SU-DHL-6 (cell line): ENCODE data around the gene ZNF343.

Experiments used
- H2AFZ ChIP-seq: fragments of 200-600 bp; sonication (generic); 2 replicates; pipeline ENCODE4 v1.6.1; 2014; ENCODE audit warnings: low read depth, mild to moderate bottlenecking, moderate library complexity, mixed read lengths, antibody characterized with exemption, low read length; ENCODE audit not compliant: severe bottlenecking
- H3F3A ChIP-seq: fragments of 200-600 bp; shearing (Covaris generic); 2 replicates; pipeline ENCODE4 v1.6.0; 2016; ENCODE audit warnings: antibody characterized with exemption, mild to moderate bottlenecking; ENCODE audit not compliant: insufficient read depth
- H3K27ac ChIP-seq: fragments of 200-600 bp; sonication (generic); 2 replicates; pipeline ENCODE4 v1.5.1; 2016; ENCODE audit warnings: low read depth, mild to moderate bottlenecking, low read length, moderate library complexity, mixed read lengths
- H3K27me3 ChIP-seq: fragments of 200-600 bp; sonication (generic), shearing (Covaris generic); 2 replicates; pipeline ENCODE4 v1.6.0; 2014; ENCODE audit warnings: mild to moderate bottlenecking, low read length
- H3K36me3 ChIP-seq: fragments of 200-600 bp; sonication (generic); 2 replicates; pipeline ENCODE4 v1.6.1; 2014; ENCODE audit warnings: mild to moderate bottlenecking, low read length, mixed read lengths
- H3K4me2 ChIP-seq: fragments of 300-600, 200-600 bp; shearing (Covaris generic), sonication (generic); 2 replicates; pipeline ENCODE4 v1.6.0; 2014; ENCODE audit warnings: low read length, low read depth, mild to moderate bottlenecking; ENCODE audit not compliant: poor library complexity, severe bottlenecking
- H3K4me3 ChIP-seq: fragments of 200-600 bp; sonication (generic); 2 replicates; pipeline ENCODE4 v1.5.1; 2014; ENCODE audit warnings: antibody characterized with exemption, low read length, mild to moderate bottlenecking, mixed read lengths; ENCODE audit not compliant: insufficient read depth, poor library complexity, severe bottlenecking
- H3K79me2 ChIP-seq: fragments of 200-600 bp; sonication (generic); 2 replicates; pipeline ENCODE4 v1.6.1; 2014; ENCODE audit warnings: mild to moderate bottlenecking, low read length, moderate library complexity; ENCODE audit not compliant: insufficient read depth
- H3K9ac ChIP-seq: fragments of 200-600 bp; sonication (generic); 2 replicates; pipeline ENCODE4 v1.7.0; 2014; ENCODE audit warnings: mild to moderate bottlenecking, low read length
- H3K9me2 ChIP-seq: fragments of 200-600 bp; sonication (generic); replicated peaks from 2 replicates; pipeline ENCODE4 v1.6.1; 2014; ENCODE audit warnings: low read length; ENCODE audit not compliant: insufficient read depth
- H3K9me3 ChIP-seq: fragments of 200-600 bp; sonication (generic); 2 replicates; pipeline ENCODE4 v1.6.1; 2014; ENCODE audit warnings: low read length, mixed read lengths; ENCODE audit not compliant: insufficient read depth
- H4K20me1 ChIP-seq: fragments of 200-600 bp; sonication (generic); 2 replicates; pipeline ENCODE4 v1.6.1; 2014; ENCODE audit warnings: low read depth, mild to moderate bottlenecking, antibody characterized with exemption, low read length, moderate library complexity, mixed read lengths
- EZH2phosphoT487 ChIP-seq: fragments of 200-600 bp; sonication (generic), shearing (Covaris generic); conservative IDR thresholded peaks from 2 replicates; pipeline ENCODE4 v1.6.1; 2018; ENCODE audit warnings: mild to moderate bottlenecking, antibody characterized with exemption, low read length, moderate library complexity, mixed read lengths
- TF ChIP-seq, protein P1 (sequence below): fragments of 200-600 bp; sonication (generic); IDR thresholded peaks from one replicate; pipeline ENCODE4 v1.5.1; 2017; ENCODE audit warnings: antibody characterized with exemption, mild to moderate bottlenecking, low read length, moderate library complexity; ENCODE audit not compliant: insufficient read depth, poor library complexity, severe bottlenecking

ZNF343 gene

DNA sequence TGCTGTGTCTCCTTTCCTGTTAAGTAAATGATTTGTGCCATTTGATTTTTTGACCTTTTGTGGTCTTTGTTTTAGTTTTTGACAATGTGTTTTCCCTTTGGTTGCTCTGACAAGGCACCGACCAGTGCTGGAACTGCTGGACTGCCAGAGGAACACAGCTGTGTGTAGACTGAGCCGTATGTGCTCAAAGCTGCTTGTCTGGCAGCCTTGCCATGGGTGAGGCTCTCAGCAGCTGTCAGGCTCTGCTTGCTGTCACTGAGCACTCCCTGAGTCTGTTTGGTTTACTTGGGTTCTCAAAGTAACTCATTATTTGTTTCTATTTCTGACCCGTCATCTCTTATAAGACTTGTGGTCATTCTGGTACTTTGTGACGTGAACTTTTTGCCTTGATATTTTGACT is 23.1 kb downstream of the ZNF343 start:
- Histone ChIP-seq H3K27ac (no peak overlapping the region), H3K36me3 (peaks cover 12% of the 10 kb centered on the region; the same call in 1 of the 2 replicates), H3K4me2 (no peak overlapping the region), H3K4me3 (no peak overlapping the region), H3K27me3 (no peaks in the 10 kb centered on the region), H4K20me1 (no peaks in the 10 kb centered on the region), H3K9ac (no peak overlapping the region), H3K9me2 (no peaks in the 10 kb centered on the region), H3F3A (no peaks in the 10 kb centered on the region), H3K9me3 (no peaks in the 10 kb centered on the region), H3K79me2 (no peaks in the 10 kb centered on the region), H2AFZ (no peak overlapping the region)
- TF ChIP-seq, protein P1, sequence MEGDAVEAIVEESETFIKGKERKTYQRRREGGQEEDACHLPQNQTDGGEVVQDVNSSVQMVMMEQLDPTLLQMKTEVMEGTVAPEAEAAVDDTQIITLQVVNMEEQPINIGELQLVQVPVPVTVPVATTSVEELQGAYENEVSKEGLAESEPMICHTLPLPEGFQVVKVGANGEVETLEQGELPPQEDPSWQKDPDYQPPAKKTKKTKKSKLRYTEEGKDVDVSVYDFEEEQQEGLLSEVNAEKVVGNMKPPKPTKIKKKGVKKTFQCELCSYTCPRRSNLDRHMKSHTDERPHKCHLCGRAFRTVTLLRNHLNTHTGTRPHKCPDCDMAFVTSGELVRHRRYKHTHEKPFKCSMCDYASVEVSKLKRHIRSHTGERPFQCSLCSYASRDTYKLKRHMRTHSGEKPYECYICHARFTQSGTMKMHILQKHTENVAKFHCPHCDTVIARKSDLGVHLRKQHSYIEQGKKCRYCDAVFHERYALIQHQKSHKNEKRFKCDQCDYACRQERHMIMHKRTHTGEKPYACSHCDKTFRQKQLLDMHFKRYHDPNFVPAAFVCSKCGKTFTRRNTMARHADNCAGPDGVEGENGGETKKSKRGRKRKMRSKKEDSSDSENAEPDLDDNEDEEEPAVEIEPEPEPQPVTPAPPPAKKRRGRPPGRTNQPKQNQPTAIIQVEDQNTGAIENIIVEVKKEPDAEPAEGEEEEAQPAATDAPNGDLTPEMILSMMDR = no peak
- no peak for TF ChIP-seq EZH2phosphoT487

DNA sequence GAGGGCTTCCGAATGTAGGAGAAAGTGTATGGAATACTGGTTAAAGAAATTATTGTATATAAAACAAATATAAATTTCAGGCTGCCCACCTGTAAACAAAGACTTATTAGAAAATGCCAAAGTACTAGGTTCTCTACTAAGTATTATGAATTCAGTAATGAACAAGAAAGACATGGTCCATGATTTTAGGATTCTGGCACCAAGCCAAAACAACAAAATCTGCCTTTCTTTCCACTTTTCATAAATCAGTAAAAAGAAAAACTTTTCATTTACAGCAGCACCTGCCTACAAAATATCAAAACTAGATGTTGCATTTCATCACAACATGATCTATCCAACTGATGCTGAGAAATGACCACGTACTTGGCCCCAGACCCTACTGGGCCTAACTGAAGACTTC is 23.6 kb downstream of the ZNF343 start:
- Histone ChIP-seq H3K36me3 (peaks cover 12% of the 10 kb centered on the region; the same call in 1 of the 2 replicates), H3F3A (no peaks in the 10 kb centered on the region), H2AFZ (no peak overlapping the region)

DNA sequence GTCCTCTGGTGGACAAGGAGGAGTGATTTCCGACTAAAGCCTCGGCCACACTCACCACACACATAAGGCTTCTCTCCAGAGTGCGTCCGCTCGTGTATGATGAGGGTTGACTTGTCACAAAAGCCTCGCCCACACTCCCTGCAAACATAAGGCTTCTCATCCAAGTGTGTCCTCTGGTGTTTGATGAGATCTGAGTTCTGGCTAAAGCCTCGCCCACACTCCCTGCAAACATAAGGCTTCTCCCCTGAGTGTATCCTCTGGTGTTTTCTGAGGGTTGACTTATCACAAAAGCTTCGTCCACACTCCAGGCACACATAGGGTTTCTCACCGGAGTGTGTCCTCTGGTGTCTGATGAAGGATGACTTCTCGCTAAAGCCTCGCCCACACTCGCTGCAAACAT is 25.2 kb downstream of the ZNF343 start:
- Histone ChIP-seq H3K4me2 (no peak overlapping the region), H3K36me3 (peaks cover 12% of the 10 kb centered on the region; the same call in 1 of the 2 replicates), H3K27me3 (no peaks in the 10 kb centered on the region), H3K27ac (no peak overlapping the region), H3K9ac (no peak overlapping the region), H2AFZ (no peak overlapping the region), H3F3A (no peaks in the 10 kb centered on the region), H3K9me2 (no peaks in the 10 kb centered on the region), H3K79me2 (no peaks in the 10 kb centered on the region), H3K4me3 (no peak overlapping the region), H3K9me3 (no peaks in the 10 kb centered on the region), H4K20me1 (no peaks in the 10 kb centered on the region)
- TF ChIP-seq EZH2phosphoT487 = no peak
- TF ChIP-seq, protein P1 = no peak

More for the DNA sequence above, 23.6 kb downstream of the ZNF343 start:
- Histone ChIP-seq H3K27ac (no peak overlapping the region), H3K79me2 (no peaks in the 10 kb centered on the region), H4K20me1 (no peaks in the 10 kb centered on the region), H3K27me3 (no peaks in the 10 kb centered on the region), H3K9ac (no peak overlapping the region), H3K4me2 (no peak overlapping the region), H3K9me3 (no peaks in the 10 kb centered on the region), H3K4me3 (no peak overlapping the region), H3K9me2 (no peaks in the 10 kb centered on the region)
- TF ChIP-seq EZH2phosphoT487 = no peak
- TF ChIP-seq, protein P1 = no peak

DNA sequence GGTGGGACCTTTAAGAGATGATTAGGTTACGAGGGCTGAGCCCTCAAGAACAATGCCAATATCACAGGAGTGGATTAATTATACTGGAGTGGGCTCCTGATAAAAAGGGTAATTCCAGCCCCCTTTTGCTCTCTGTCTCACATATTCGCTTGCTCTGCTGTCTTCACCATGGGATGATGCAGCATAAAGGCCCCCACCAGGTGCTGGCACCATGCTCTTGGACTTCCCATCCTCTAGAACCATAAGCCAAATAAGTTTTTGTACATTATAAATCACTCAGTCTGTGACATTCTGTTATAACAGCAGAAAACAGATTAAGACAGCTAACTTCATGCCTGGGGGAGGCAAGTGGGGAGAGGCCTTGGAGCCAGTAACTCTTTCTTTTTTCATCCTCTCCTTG is 28.3 kb downstream of the ZNF343 start:
- TF ChIP-seq EZH2phosphoT487 = no peak
- TF ChIP-seq, protein P1 = no peak
- Histone ChIP-seq H3K36me3 (no peaks in the 10 kb centered on the region; the same call in 1 of the 2 replicates), H2AFZ (no peak overlapping the region), H3K4me3 (no peak overlapping the region), H3K27me3 (no peaks in the 10 kb centered on the region), H3K79me2 (no peaks in the 10 kb centered on the region), H4K20me1 (no peaks in the 10 kb centered on the region), H3K4me2 (no peak overlapping the region), H3K9me2 (no peaks in the 10 kb centered on the region), H3K9ac (no peak overlapping the region), H3F3A (no peaks in the 10 kb centered on the region), H3K9me3 (no peaks in the 10 kb centered on the region), H3K27ac (no peak overlapping the region)
